GM21423 (cell line): ENCODE data around the gene GSG1L.

Experiments
- ATAC-seq: cut with Tn5 transposase; IDR thresholded peaks from one replicate; pipeline ENCODE4 v1.9.1; 2021; ENCODE audit warnings: mild to moderate bottlenecking, moderate library complexity; ENCODE audit not compliant: unreplicated experiment

GSG1L gene

DNA sequence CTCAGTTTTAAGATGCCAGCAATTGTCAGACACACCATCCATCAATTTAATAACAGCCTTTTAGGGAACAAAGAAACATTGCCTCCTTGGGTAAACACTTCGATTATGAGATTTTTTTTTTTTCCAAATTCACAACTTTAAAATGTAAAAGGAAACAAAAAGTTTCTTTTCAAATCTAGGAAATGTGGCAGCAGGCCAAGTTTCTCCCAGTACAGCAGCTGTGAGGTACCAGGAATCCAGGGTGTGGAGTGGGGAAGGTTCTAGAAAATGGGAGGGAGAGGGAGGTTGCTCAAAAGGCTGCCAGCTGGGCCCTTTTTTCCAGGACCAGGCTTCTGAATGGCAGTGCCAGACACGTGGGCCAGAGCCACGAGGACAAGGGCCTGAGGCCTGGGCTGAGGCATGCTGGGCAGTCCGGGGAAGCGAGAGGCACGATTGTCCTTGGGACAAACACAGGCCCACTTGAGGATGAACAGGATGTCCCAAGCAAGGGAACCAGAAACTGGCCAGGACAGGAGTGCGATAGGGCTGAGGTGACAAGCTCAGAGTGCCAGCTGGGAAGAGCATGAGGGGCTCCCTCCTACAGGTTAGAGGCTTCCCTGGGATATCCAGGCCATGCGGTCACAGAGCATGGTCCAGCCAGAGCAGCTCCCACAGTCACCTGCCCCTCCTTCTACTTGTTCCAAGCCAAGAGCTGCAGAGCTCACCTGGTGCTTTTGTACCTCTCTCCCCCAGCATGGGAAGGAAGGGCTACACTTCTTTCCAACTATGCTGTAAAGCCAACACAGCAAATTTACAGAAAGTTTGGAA, 298.4 kb downstream of the GSG1L start:
- ATAC-seq, result no peak

DNA sequence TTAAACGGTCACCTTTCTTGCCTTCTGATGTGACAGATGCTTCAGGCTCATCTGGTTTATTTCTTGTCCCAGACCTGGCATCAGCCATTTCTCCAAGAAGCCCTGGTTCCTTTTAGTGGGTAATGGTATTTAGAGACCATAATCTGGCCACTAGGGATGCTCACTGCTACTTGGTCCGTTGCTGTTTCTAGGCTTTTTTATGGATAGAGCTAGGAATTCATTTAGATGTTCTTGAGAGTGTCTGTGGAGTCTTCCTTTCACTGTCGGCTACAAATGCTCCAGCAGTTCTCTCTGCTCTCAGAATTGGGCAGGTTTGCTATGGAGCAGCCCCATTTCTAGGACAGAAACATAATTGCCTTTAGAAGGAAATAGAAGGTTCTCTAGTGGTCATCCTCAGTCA, 299.1 kb downstream of the GSG1L start:
- ATAC-seq, result no peak

DNA sequence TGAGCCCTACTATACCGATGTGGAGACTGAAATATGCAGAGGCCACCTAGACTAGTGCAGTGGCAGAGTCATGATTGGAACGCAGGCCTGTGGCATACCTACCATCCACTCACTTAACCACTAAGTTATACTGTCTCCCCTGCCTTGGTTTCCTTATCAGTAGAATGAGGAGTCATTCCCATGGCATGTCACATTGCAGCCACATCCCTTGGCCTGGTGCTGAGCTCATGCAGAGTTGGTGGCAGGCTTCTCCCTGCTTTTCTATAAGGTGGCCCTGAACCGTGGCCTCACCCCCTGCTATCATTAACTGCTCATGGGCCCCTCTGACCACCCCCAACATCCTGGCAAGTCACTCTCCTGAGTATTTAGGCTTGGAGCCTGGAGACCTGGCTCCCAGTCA, 301.1 kb downstream of the GSG1L start:
- ATAC-seq, result no peak

DNA sequence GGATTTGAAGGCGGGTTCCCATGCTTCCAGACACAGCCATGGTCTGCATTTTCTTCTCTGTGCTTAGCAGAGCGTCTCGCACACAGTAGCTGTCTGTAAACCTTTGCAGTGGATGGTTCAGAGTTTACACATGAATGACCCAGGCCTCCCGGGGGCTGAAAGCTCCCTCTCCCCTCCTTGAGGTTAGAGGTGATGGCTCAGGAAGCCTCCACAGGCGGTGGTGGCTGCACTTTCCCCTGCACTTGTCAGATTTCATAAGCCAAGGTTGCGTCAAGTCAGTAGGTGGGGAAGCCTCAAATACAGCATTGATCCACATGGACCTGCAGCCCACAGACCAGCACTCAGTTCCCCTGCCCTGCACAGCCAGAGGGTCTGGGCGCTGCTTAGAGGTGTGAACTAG, 301.7 kb downstream of the GSG1L start:
- no peak for ATAC-seq

DNA sequence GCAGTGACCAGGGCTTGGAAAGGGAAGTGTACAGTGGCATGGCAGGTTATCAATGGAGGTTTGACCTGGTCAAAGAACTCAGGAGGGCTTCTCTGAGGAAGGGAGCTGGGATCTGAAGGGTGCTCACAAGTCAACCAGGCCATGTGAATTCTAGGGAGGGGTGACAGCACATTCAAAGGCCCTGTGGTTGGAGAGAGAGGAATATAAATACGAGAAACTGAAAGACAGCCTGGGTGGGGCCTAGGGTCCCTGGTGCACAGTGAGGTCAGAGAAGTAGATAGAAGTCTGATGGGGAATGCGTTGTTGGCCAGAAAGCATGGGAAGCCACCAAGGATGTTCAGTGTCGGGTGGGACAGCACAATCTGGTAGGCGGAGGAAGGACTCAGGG, 302.7 kb downstream of the GSG1L start:
- ATAC-seq, result no peak

DNA sequence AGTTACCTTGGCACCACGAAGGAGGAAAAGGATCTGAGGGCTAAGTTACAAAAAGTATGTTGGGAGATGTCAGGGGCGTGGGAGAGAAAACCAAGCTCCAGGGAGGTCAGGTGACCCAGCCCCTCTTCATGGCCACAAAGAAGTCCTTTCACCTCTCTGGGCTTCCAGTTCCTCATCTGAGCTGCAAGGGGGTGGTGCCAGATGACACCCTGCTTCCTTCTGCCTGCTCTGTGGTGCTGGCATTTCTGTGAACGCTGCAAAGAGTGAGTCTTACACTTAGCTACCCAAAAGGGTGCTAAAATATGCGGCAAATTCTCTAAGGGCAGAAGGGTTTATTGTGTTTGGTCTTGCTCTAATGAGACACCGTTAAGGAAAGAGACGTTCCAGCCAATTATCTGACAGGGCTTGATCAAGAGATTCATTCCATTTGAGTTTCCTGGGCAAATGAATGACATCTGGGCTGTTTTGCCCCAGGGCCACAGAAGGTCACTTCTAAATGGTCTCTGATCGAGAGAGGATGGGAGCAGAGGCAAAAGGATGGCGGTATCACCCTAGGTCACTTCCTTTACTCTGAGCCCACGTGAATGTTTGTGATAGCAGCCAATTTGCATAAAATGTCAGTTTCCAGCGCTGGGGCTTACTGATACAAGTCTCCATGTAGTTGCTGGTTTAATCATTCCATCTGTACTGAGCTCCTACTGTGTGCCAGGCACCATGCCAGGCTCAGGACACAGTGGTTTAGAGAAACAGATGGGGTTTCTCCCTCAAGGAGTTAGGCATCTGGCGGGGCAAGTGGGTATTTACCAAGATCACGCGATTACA, 303.3 kb downstream of the GSG1L start:
- ATAC-seq, result no peak

DNA sequence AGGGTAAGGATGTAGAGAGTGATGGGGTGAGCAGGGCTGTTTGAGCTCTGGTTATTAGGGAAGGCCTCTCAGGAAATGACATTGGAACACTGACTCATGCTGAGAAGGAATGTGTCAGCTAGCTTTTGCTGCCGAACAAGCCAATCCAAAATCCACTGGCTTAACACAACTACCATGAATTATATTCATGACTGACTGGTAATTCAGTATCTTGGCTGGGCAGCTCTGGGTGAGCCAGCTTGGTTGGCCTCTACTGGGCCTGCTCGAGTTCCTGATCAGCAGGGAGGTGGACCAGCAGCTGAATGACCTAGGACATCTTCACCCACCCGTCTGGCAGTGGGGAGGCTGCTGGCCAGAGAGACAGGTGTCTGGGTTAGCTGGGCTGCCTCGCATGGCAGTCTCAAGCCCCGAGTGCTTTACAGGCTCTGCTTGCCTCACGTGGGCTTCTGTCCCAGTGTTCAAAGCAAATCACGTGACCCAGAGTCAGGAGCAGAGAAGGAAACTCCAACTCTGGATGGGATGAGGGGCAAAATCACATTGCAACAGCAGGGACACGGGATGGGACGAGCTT, 304.1 kb downstream of the GSG1L start:
- no peak for ATAC-seq

DNA sequence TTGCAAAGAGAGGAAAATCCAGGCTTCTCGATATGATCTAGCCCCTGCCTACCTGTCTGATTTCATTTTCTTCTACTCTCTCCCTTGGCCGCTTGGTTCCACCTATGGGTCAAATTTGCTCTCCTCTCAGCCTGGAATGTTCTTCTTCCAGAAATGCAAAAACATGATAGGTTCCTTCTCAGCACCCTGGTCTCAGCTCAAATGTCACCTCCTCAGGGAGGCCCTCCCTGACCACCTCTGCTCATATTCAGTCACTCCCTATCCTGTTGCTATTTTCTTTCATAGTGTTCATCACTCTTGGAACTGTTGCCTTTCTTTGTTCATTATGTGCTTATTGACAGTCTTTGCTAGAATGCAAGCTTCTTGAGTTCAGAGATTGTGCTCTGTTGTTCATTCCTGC, 305.0 kb downstream of the GSG1L start:
- ATAC-seq, result no peak

DNA sequence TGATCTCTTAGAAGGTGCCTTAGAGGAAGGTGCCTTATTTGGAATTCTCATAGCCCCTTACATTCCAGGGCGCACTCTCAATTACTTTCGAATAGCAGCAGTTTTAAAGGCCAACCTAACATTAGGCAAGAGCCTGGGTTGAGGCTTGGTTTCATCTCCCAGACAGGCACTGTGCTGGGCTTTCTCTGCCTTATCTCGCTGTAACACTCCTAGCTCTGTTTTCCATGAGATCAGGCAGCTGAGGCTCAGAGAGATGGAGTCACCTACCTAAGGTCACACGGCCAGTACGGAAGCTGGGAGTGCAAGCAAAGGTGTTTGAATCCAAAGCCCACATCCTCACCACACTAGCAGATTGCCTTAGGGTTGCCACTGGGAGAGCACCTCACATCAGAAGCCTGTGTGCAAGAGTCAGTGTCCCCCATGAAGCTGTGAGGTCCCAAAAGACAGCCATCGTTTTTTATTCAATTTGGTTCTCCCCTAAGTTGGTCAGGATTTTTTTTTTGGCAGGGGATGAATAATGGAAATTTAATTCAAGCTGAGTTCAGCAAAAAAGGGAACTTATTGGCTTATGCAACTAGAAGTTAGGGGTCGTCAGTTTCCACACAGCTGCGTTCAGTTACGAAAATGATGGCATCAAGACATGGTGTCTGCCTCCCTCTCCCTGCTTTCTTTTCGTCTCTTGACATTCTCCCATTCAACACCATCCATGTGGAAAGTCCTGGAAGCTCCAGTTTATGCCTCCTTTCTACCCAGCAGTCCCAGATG, 307.1 kb downstream of the GSG1L start:
- ATAC-seq, result no peak

DNA sequence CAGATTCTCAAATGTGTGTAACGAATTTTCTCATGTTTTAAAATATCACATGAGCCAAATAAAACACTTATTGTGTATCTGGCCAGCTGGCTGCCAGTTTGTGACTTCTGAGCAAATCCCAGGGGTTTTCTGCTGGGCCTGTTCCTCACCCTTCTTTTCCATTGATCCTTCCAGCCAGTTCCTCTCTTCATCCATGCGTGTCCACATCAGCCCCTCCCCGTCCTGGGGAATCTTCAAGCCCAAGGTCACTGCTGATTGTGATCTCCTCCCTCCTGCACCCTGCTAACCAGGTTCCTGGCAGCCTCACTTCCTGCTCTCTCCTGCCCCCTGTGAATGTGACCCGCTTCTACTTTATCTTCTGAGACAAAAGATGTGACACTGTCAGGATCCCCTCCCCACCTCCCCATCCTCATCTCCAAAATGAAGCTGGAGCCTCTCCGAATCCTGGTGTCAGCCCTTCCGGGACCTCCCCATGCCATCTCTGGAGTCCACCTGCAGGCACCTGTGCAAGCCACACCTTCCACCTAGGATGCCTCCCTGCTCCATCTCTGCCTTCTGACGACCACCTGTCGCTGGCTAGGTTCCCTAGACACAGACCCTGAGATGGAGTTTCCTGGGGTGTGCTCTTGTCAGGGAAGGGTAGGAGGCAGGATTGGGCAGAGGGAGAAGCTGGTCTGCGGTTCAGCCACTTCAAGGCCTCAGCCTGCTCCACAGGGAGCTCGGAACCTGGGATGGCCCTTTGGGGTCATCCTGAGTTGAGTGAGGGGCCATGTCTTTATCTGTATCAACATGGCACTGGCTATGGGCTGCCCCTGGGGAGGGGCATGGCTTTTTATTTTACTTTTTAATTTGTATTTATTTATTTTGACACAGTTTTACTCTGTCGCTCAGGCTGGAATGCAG, 308.5 kb downstream of the GSG1L start:
- ATAC-seq, result no peak

DNA sequence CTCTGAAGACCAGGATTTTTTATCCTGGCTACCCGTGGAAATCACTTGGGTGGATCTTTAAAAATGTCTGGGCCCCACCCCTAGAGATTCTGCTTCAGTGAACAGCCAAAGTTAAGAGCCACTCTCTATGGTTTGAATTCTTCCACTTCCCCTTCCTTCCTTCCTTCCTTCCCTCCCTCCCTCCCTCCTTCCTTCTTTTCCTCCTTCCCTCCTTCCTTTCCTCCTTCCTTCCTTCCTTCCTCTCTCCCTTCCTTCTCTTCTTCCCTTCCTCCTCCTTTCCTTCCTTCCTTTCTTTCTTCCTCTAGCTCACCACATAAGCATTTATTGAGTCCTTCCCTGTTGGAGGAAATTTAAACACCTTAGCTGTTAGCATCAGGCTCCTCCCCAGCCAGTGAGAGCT, 310.0 kb downstream of the GSG1L start:
- ATAC-seq, result no peak

DNA sequence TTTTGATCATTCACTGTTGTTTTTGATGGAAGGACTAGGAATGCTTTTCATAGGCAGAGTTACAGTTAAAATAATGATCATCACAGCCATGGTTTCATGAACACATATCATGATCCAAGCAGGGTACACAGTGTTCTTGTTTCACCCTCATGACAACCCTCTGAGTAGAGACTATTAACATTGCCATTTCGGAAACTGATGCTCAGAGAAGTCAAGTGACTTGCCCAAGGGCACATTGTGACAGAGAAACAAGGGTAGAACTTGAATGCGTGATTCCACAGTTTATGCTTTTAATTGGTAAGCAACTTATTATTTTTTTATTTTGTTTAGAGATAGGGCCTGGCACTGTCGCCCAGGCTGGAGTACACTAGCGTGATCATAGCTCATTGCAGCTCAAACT, 311.3 kb downstream of the GSG1L start:
- no peak for ATAC-seq

DNA sequence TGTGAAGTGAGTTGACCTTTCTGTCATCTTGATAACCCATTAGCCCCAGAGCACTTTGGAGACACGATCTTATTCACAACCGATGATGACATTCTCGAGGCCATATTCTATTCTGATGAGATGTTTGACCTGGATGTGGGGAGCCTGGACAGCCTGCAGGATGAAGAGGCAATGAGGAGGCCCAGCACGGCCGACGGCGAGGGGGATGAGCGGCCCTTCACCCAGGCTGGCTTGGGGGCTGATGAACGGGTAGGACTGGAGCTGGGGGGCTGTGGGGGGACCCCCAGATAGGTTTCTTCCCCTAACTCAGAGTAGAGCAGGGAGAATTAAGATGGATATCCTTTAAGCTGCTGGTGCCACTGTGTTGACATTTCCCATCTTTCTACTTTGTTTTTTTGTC, 311.8 kb downstream of the GSG1L start:
- ATAC-seq, result no peak

DNA sequence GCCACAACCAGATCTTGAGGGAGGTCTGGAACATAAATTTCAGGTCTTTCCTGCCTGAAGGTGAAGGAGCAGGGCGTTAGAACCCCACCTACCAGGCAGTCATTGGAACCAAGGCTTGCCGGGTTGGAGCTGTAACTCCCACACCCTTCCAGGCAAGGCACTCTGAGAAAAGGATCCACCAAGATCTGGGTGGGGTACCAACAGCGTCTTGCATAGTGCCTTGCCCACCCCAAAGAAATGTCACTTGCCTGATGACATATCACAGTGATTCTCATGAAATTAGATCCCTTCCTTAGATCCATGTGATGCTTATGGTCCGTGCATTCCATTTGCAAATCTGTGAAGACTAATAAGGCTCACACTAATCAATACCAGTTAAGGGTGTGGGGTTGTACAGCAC, 312.3 kb downstream of the GSG1L start:
- no peak for ATAC-seq

DNA sequence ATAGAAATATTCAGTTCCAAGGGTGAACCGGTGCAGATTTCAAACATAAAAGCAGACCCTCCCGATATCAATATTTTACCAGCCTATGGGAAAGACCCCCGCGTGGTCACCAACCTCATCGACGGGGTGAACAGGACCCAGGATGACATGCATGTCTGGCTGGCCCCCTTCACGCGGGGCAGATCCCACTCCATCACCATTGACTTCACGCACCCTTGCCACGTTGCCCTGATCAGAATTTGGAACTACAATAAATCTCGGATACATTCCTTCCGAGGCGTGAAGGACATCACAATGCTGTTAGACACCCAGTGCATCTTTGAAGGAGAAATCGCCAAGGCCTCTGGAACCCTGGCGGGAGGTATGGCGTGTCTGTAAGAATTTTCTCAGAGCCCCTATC, 313.6 kb downstream of the GSG1L start:
- no peak for ATAC-seq

DNA sequence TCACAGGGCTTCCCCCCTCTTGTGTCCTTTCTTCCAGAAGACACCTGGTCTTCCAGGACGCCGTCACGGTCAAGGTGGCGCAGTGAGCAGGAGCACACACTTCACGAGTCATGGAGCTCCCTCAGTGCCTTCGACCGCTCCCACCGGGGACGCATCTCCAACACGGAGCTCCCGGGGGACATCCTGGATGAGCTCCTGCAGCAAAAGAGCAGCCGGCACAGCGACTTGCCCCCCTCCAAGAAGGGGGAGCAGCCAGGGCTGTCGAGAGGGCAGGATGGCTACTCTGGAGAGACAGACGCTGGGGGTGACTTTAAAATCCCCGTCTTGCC, 314.0 kb downstream of the GSG1L start:
- ATAC-seq, result no peak

DNA sequence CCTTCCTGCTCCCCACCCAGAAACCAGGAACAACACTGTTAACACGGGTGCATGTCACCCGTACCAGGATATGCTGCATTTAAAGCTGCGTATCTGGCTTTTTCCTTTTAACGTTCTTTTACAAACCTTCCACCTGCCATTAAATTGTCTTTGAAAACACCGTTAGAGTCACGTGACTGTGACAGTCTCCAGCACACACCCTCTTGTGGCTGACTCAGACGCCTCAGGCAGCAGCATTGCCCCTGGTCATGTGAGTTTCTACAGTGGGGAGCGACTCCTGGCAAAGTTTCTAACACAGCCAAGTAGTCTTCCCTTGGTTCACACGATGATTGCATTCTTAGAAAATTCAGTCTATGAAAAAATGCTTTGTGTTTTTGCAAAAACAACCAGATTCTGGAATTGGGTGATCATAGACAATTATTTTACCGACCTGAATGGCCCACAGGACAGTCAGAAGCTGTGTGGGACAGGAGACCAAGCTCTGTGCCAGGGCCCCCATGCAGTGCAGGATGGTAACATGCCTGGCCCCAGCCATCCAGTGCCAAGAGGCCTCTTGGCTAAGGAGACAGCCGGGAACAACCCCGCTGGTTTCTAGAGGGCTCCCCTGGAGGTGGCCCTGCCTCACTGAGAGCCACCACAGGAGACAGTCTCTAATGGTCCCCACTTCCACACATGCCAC, 314.5 kb downstream of the GSG1L start:
- no peak for ATAC-seq

DNA sequence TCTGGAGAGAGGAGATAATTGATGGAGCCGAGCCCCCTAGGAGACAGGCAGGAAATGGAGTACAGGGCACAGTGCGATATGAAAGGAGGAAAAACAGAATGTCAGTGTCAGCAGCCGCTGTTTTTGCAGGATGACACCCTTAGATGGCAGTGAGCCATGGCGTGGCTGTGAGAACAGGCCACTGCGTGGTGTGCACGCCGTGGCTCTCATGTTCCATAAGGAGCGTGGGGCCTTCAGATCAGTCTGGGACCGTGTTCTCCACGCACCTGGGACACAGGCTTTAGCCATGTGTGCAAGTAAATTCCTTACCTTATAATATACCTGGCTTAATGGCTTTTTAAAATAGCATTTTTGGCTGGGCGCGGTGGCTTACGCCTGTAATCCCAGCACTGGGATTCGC, 315.6 kb downstream of the GSG1L start:
- ATAC-seq, result no peak

DNA sequence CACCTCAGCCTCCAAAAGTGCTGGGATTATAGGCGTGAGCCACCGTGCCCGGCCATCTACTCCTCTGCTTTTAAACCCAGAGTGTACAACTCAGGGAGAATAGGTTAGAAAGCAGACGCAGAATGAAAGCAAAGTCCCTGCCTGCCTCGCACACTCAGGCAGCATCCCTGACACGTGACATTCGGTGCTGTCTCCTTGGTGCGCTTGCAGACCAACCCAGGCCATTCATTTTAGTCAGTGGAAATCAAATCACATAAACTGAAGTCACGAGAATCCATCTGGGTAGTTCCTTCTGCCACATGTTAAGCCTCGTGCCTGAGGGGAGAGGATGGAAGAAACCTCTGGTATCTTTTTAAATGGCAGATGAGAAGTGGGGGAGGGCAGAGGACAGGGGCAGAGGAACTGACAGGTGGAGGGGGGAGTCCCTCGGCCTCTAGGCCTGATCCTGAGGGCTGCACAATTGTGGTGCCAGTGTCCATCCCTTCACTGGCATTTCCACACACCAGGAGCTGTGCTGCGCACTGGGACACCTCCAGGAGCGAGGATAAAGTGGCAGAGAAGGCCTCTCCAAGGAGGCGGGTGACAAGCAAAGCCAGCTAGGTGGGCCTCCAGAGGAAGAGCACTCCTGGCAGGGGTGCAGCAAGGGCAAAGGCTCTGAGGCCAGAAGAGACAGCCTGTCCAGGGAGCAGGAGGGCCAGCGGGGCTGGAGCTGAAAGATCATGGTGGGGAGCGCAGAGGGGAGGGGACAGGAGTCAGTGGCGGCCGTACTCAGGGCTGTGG, 317.2 kb downstream of the GSG1L start:
- ATAC-seq, result no peak
